GM23338 (cell line): ENCODE data around the gene CDH4. TPM values are rescaled to one million over a fixed set of nuclear protein-coding genes. Genes with fewer than 3 reads are reported as not detected.

Experiments
- ATAC-seq: fragments of 200-7000 bp; cut with Tn5 transposase; 3 replicates; pipeline ENCODE4 v1.9.1; 2020
- DNase-seq: peaks from one replicate; pipeline ENCODE4 v3.0.0-alpha.2; 2015; ENCODE audit warnings: low spot score
- H2AFZ ChIP-seq: fragments of 200-600 bp; sonication (generic); 2 replicates; pipeline ENCODE4 v1.8.0; 2016; ENCODE audit warnings: antibody characterized with exemption, mild to moderate bottlenecking, moderate library complexity
- H3F3A ChIP-seq: fragments of 200-600 bp; sonication (generic); replicated peaks from 2 replicates; pipeline ENCODE4 v1.8.0; 2017; ENCODE audit warnings: antibody characterized with exemption, mixed run types, low read depth
- H3K27ac ChIP-seq: fragments of 200-600 bp; sonication (generic); 2 replicates; pipeline ENCODE4 v1.6.1; 2016; ENCODE audit warnings: low read depth
- H3K27me3 ChIP-seq: fragments of 200-600 bp; sonication (generic); 2 replicates; pipeline ENCODE4 v1.8.0; 2016; ENCODE audit warnings: mild to moderate bottlenecking, mixed run types, moderate library complexity; ENCODE audit not compliant: insufficient read depth
- H3K36me3 ChIP-seq: fragments of 200-600 bp; sonication (generic); 2 replicates; pipeline ENCODE4 v1.8.0; 2016; ENCODE audit warnings: mild to moderate bottlenecking; ENCODE audit not compliant: insufficient read depth
- H3K4me1 ChIP-seq: fragments of 200-600 bp; sonication (generic); 2 replicates; pipeline ENCODE4 v1.8.0; 2016; ENCODE audit warnings: mild to moderate bottlenecking, moderate library complexity; ENCODE audit not compliant: insufficient read depth
- H3K4me2 ChIP-seq: fragments of 200-600 bp; sonication (generic); 2 replicates; pipeline ENCODE4 v1.7.1; 2017; ENCODE audit warnings: mixed run types
- H3K4me3 ChIP-seq: fragments of 200-600 bp; sonication (generic); 2 replicates; pipeline ENCODE4 v1.6.1; 2016; ENCODE audit warnings: mixed run types
- H3K79me2 ChIP-seq: fragments of 200-600 bp; sonication (generic); replicated peaks from 2 replicates; pipeline ENCODE4 v1.8.0; 2017; ENCODE audit warnings: mild to moderate bottlenecking; ENCODE audit not compliant: insufficient read depth
- H3K9me2 ChIP-seq: fragments of 200-600 bp; sonication (generic); 2 replicates; pipeline ENCODE4 v1.8.0; 2017; ENCODE audit not compliant: insufficient read depth
- H4K20me1 ChIP-seq: fragments of 200-600 bp; sonication (generic); replicated peaks from 2 replicates; pipeline ENCODE4 v1.8.0; 2017; ENCODE audit warnings: mild to moderate bottlenecking; ENCODE audit not compliant: insufficient read depth
- H3K27ac Mint-ChIP-seq: 2 replicates; pipeline ENCODE4 v1.8.0; 2020; ENCODE audit warnings: inconsistent platforms, mild to moderate bottlenecking, moderate library complexity, mixed read lengths
- H3K27me3 Mint-ChIP-seq: 3 replicates; pipeline ENCODE4 v1.8.0; 2022; ENCODE audit warnings: low read depth, mild to moderate bottlenecking, moderate library complexity, mixed read lengths, inconsistent platforms; ENCODE audit not compliant: insufficient read depth, poor library complexity
- H3K36me3 Mint-ChIP-seq: 3 replicates; pipeline ENCODE4 v1.8.0; 2021; ENCODE audit warnings: low read depth, mild to moderate bottlenecking, inconsistent platforms, moderate library complexity, mixed read lengths
- H3K4me1 Mint-ChIP-seq: 3 replicates; pipeline ENCODE4 v1.8.0; 2020; ENCODE audit warnings: mild to moderate bottlenecking, inconsistent platforms, mixed read lengths
- H3K4me3 Mint-ChIP-seq: 3 replicates; pipeline ENCODE4 v1.8.0; 2021; ENCODE audit warnings: moderate library complexity, mild to moderate bottlenecking, inconsistent platforms, mixed read lengths
- H3K9me3 Mint-ChIP-seq: 3 replicates; pipeline ENCODE4 v1.8.0; 2020; ENCODE audit warnings: moderate library complexity, mild to moderate bottlenecking, inconsistent platforms, mixed read lengths
- CREB1 ChIP-seq: fragments of 250-450 bp; sonication (Bioruptor Pico); IDR thresholded peaks from 2 replicates; pipeline ENCODE4 v1.5.0; 2020; ENCODE audit warnings: low read depth, mild to moderate bottlenecking, moderate library complexity
- CTCF ChIP-seq, 2 experiments: fragments of 200-600 bp in 1 of 2; sonication (generic) in 1 of 2; conservative IDR thresholded peaks; 2 replicates each; pipeline versions ENCODE4 v1.5.1 to v1.6.1; 2016 to 2017; ENCODE audit warnings: antibody characterized with exemption in 2 of 2, low read depth in 2 of 2, mild to moderate bottlenecking in 2 of 2, moderate library complexity in 1 of 2
- ETS1 ChIP-seq: IDR thresholded peaks from 2 replicates; pipeline ENCODE4 v1.6.1; 2016; ENCODE audit warnings: antibody characterized with exemption
- EZH2 ChIP-seq: fragments of 200-600 bp; sonication (generic); IDR thresholded peaks from one replicate; pipeline ENCODE4 v1.8.0; 2017; ENCODE audit warnings: antibody characterized with exemption, mild to moderate bottlenecking, low read depth; ENCODE audit not compliant: unreplicated experiment
- EZH2phosphoT487 ChIP-seq: fragments of 200-600 bp; sonication (generic); IDR thresholded peaks from one replicate; pipeline ENCODE4 v1.8.1; 2018; ENCODE audit warnings: antibody characterized with exemption; ENCODE audit not compliant: unreplicated experiment
- JUNB ChIP-seq: IDR thresholded peaks from one replicate; pipeline ENCODE4 v1.6.1; 2016; ENCODE audit warnings: antibody characterized with exemption; ENCODE audit not compliant: unreplicated experiment
- NANOG ChIP-seq: IDR thresholded peaks from 2 replicates; pipeline ENCODE4 v1.6.1; 2016; ENCODE audit warnings: antibody characterized with exemption, borderline replicate concordance
- POLR2AphosphoS5 ChIP-seq: IDR thresholded peaks from 2 replicates; pipeline ENCODE4 v1.6.1; 2016; ENCODE audit warnings: antibody characterized with exemption, low read depth
- REST ChIP-seq: IDR thresholded peaks from one replicate; pipeline ENCODE4 v1.6.1; 2018; ENCODE audit warnings: antibody characterized with exemption; ENCODE audit not compliant: unreplicated experiment
- STAT1 ChIP-seq: IDR thresholded peaks from one replicate; pipeline ENCODE4 v1.6.1; 2016; ENCODE audit warnings: antibody characterized with exemption; ENCODE audit not compliant: unreplicated experiment
- ZNF114 ChIP-seq: fragments of 250-450 bp; sonication (Bioruptor Pico); IDR thresholded peaks from 2 replicates; pipeline ENCODE4 v1.5.0; 2020; ENCODE audit warnings: mild to moderate bottlenecking, moderate library complexity
- ZNF331 ChIP-seq: fragments of 250-450 bp; sonication (Bioruptor Pico); IDR thresholded peaks from 2 replicates; pipeline ENCODE4 v1.5.0; 2020; ENCODE audit warnings: low read depth, mild to moderate bottlenecking, moderate library complexity
- ZNF462 ChIP-seq: fragments of 250-450 bp; sonication (Bioruptor Pico); IDR thresholded peaks from 2 replicates; pipeline ENCODE4 v1.5.0; 2020; ENCODE audit warnings: mild to moderate bottlenecking, moderate library complexity
- polyA plus RNA-seq: library from polyadenylated mRNA; unstranded; fragments of >200 nt; fragmentation: Nextera tagmentation; extraction: Ambion mirVana; gene quantifications from 2 replicates; pipeline ENCODE4 v1.2.1, GENCODE V29; 2016
- total RNA-seq: library from RNA; depleted of rRNA; stranded (reverse); fragments of >200 nt; shearing (Covaris generic); gene quantifications from 2 replicates; pipeline ENCODE4 v1.2.3, GENCODE V29; 2014

Gene CDH4
- total and polyA plus RNA-seq, 2 experiments from 2014 or later = 1.2 to 4.2 TPM

GRCh38 chr20:61658563-61658962 is 406.5 kb downstream of the CDH4 start:
- peaks cover 16% of the 10 kb centered on the region for H3K9me3 Mint-ChIP-seq
- Histone ChIP-seq H3K27me3 (no peaks in the 10 kb centered on the region), H3K27ac (no peak overlapping the region), H3K4me2 (no peak overlapping the region), H3K36me3 (no peaks in the 10 kb centered on the region), H3K79me2 (no peaks in the 10 kb centered on the region), H2AFZ (no peak overlapping the region), H3K9me2 (no peaks in the 10 kb centered on the region), H3K4me3 (no peak overlapping the region), H3F3A (no peaks in the 10 kb centered on the region), H3K4me1 (no peaks in the 10 kb centered on the region), H4K20me1 (no peaks in the 10 kb centered on the region)
- peaks cover 5% of the 10 kb centered on the region; the same call in 1 of the 3 replicates for H3K36me3 Mint-ChIP-seq
- DNase-seq (no peak), ATAC-seq (no peak)
- H3K27me3 Mint-ChIP-seq = peaks cover 32% of the 10 kb centered on the region
- H3K4me3 Mint-ChIP-seq = no peak overlapping the region
- peaks cover 2% of the 10 kb centered on the region; the same call in 1 of the 3 replicates for H3K4me1 Mint-ChIP-seq
- TF ChIP-seq JUNB (no peak), POLR2AphosphoS5 (no peak), STAT1 (no peak), REST (no peak), EZH2 (no peak), EZH2phosphoT487 (no peak), ZNF114 (CRISPR knock-in tag) (no peak), ETS1 (no peak), ZNF331 (no peak), NANOG (no peak), ZNF462 (no peak), CREB1 (CRISPR knock-in tag) (no peak), CTCF (conservative IDR thresholded peaks at IDR 0.05; ENCODE audit: low read depth in 2 of 2) (no peak)
- no peak overlapping the region for H3K27ac Mint-ChIP-seq
